Endothelial cell of umbilical vein (primary cell): Measurements from ENCODE around the gene OR10AD1.

Source experiments
- CTCF ChIP-seq, 2 donors: IDR thresholded peaks; 1 replicate in 1 of 2; 2 replicates in 1 of 2; pipeline ENCODE4 v1.5.1; 2011; ENCODE audit warnings: low read length in 2 of 2, mild to moderate bottlenecking in 2 of 2, moderate library complexity in 2 of 2, control low read depth in 1 of 2, inconsistent platforms in 1 of 2, low read depth in 1 of 2; ENCODE audit not compliant: insufficient read depth in 1 of 2; ENCODE audit errors: extremely low read depth in 1 of 2
- EZH2 ChIP-seq: IDR thresholded peaks from 2 replicates; pipeline ENCODE4 v1.6.1; 2012; ENCODE audit warnings: borderline replicate concordance, low read depth, mild to moderate bottlenecking, moderate library complexity, low read length, inconsistent platforms; ENCODE audit not compliant: severe bottlenecking
- FOS ChIP-seq: IDR thresholded peaks from 2 replicates; pipeline ENCODE4 v1.6.1; 2011; ENCODE audit warnings: mild to moderate bottlenecking, low read length, moderate library complexity, borderline replicate concordance; ENCODE audit not compliant: insufficient read depth
- JUN ChIP-seq: IDR thresholded peaks from 2 replicates; pipeline ENCODE4 v1.6.1; 2011; ENCODE audit warnings: borderline replicate concordance, low read depth; ENCODE audit not compliant: insufficient read length, insufficient read depth
- MAX ChIP-seq: IDR thresholded peaks from 2 replicates; pipeline ENCODE4 v1.6.1; 2011; ENCODE audit not compliant: insufficient read depth, insufficient read length
- MYC ChIP-seq: IDR thresholded peaks from one replicate; pipeline ENCODE4 v1.6.1; 2011; ENCODE audit warnings: mild to moderate bottlenecking, low read depth, low read length
- POLR2A ChIP-seq: IDR thresholded peaks from 2 replicates; pipeline ENCODE4 v1.6.1; 2012; ENCODE audit warnings: low read depth, mild to moderate bottlenecking, control low read depth, low read length
- POLR2AphosphoS5 ChIP-seq: IDR thresholded peaks from 2 replicates; pipeline ENCODE4 v1.6.1; 2012; ENCODE audit warnings: low read depth, mild to moderate bottlenecking, control low read depth, low read length, moderate library complexity; ENCODE audit not compliant: insufficient read depth

- no peak for TF ChIP-seq CTCF (IDR thresholded peaks at IDR 0.05; ENCODE audit: extremely low read depth in 1 of 2, insufficient read depth in 1 of 2, low read depth in 1 of 2, low read length in 2 of 2)
- TF ChIP-seq POLR2AphosphoS5, result no peak
- no peak for TF ChIP-seq POLR2A
- no peak for TF ChIP-seq EZH2
- TF ChIP-seq MYC, result no peak
- no peak for TF ChIP-seq MAX
- no peak for TF ChIP-seq FOS
- TF ChIP-seq JUN, result no peak
These were observed 44.3 kb upstream of the OR10AD1 start for GRCh38 chr12:48247181-48247966.
